IMR-90 (cell line): ENCODE measurements around the gene DOCK4. TPM values are rescaled to one million over a fixed set of nuclear protein-coding genes. Genes with fewer than 3 reads are reported as not detected.

Experiments
- ATAC-seq: fragments of 200-7000 bp; cut with Tn5 transposase; 2 replicates; pipeline ENCODE4 v1.9.1; 2020; ENCODE audit warnings: low read depth, mild to moderate bottlenecking, moderate library complexity
- BruUV-seq: library from RNA; stranded (reverse); fragments of 400-500 nt; replicated peaks from 2 replicates; lab custom pipeline; 2021; lab: Mats Ljungman, UMichigan
- CTCF ChIA-PET: fragments of 300-600 bp; formaldehyde crosslinking; extraction: SDS; loops from one replicate; lab custom pipeline; 2021; ENCODE audit warnings: antibody characterized with exemption; lab: Yijun Ruan, JAX
- POLR2A ChIA-PET: fragments of 300-600 bp; sonication (Branson Sonifier 250); formaldehyde crosslinking; loops from one replicate; lab custom pipeline; 2022; ENCODE audit warnings: antibody characterized with exemption; ENCODE audit not compliant: unreplicated experiment; lab: Charles Lee
- DNase-seq: peaks from one replicate; pipeline ENCODE4 v3.0.0; 2013
- H2AFZ ChIP-seq: replicated peaks from 2 replicates; pipeline ENCODE3; 2013; ENCODE audit warnings: low read length, mild to moderate bottlenecking; ENCODE audit not compliant: poor library complexity
- H2AK5ac ChIP-seq: 2 replicates; pipeline ENCODE4 v1.6.1; 2013; ENCODE audit warnings: low read depth, low read length, inconsistent platforms
- H2AK9ac ChIP-seq: replicated peaks from 2 replicates; pipeline ENCODE3; 2013; ENCODE audit warnings: mild to moderate bottlenecking, low read depth, low read length, moderate library complexity; ENCODE audit not compliant: poor library complexity
- H2BK120ac ChIP-seq: 2 replicates; pipeline ENCODE4 v1.6.1; 2013; ENCODE audit warnings: low read depth, low read length, inconsistent platforms
- H2BK15ac ChIP-seq: 3 replicates; pipeline ENCODE4 v1.6.1; 2013; ENCODE audit warnings: low read depth, low read length, inconsistent platforms
- H2BK20ac ChIP-seq: 2 replicates; pipeline ENCODE4 v1.6.1; 2013; ENCODE audit warnings: low read depth, mild to moderate bottlenecking, inconsistent platforms, low read length, moderate library complexity
- H2BK5ac ChIP-seq: 2 replicates; pipeline ENCODE4 v1.6.1; 2013; ENCODE audit warnings: mild to moderate bottlenecking, low read depth, low read length, inconsistent platforms; ENCODE audit not compliant: poor library complexity, severe bottlenecking
- H3K14ac ChIP-seq: replicated peaks from 2 replicates; pipeline ENCODE4 v1.6.1; 2013; ENCODE audit warnings: low read depth, low read length, inconsistent platforms
- H3K18ac ChIP-seq: 2 replicates; pipeline ENCODE4 v1.6.1; 2013; ENCODE audit warnings: low read depth, low read length, control low read depth
- H3K23ac ChIP-seq: 2 replicates; pipeline ENCODE4 v1.6.1; 2013; ENCODE audit warnings: low read depth, low read length, inconsistent platforms
- H3K27ac ChIP-seq: 2 replicates; pipeline ENCODE4 v1.5.1; 2013; ENCODE audit warnings: mild to moderate bottlenecking, control low read depth, low read length; ENCODE audit not compliant: insufficient read depth
- H3K27me3 ChIP-seq: 2 replicates; pipeline ENCODE4 v1.6.1; 2013; ENCODE audit warnings: low read length; ENCODE audit not compliant: control insufficient read depth, insufficient read depth
- H3K36me3 ChIP-seq: 2 replicates; pipeline ENCODE4 v1.6.1; 2013; ENCODE audit warnings: low read length, mixed read lengths; ENCODE audit not compliant: control insufficient read depth, insufficient read depth
- H3K4ac ChIP-seq: 2 replicates; pipeline ENCODE4 v1.6.1; 2013; ENCODE audit warnings: low read depth, low read length, inconsistent platforms
- H3K4me1 ChIP-seq: 2 replicates; pipeline ENCODE4 v1.6.1; 2013; ENCODE audit warnings: low read length, mixed read lengths; ENCODE audit not compliant: control insufficient read depth, insufficient read depth
- H3K4me2 ChIP-seq: 2 replicates; pipeline ENCODE4 v1.6.1; 2013; ENCODE audit warnings: low read depth, mild to moderate bottlenecking, control low read depth, low read length, moderate library complexity
- H3K4me3 ChIP-seq: 2 replicates; pipeline ENCODE4 v1.5.1; 2013; ENCODE audit warnings: low read depth, mild to moderate bottlenecking, control low read depth, low read length, moderate library complexity; ENCODE audit not compliant: insufficient read depth
- H3K56ac ChIP-seq: 2 replicates; pipeline ENCODE4 v1.6.1; 2013; ENCODE audit warnings: low read length, inconsistent platforms; ENCODE audit not compliant: insufficient read depth; ENCODE audit errors: extremely low read depth
- H3K79me1 ChIP-seq, 2 experiments: 2 replicates each; pipeline ENCODE4 v1.6.1; 2013; ENCODE audit warnings: low read length in 2 of 2, inconsistent platforms in 1 of 2, low read depth in 1 of 2
- H3K9ac ChIP-seq: 2 replicates; pipeline ENCODE4 v1.6.1; 2013; ENCODE audit warnings: low read depth, low read length, control low read depth
- H3K9me1 ChIP-seq: 2 replicates; pipeline ENCODE4 v1.6.1; 2013; ENCODE audit warnings: low read length, inconsistent platforms; ENCODE audit not compliant: insufficient read depth
- H3K9me3 ChIP-seq: 2 replicates; pipeline ENCODE4 v1.6.1; 2013; ENCODE audit warnings: low read length; ENCODE audit not compliant: control insufficient read depth, insufficient read depth
- H4K20me1 ChIP-seq: 2 replicates; pipeline ENCODE4 v1.6.1; 2013; ENCODE audit warnings: low read length, inconsistent platforms; ENCODE audit not compliant: insufficient read depth
- H4K5ac ChIP-seq: 2 replicates; pipeline ENCODE4 v1.6.1; 2013; ENCODE audit warnings: mild to moderate bottlenecking, low read depth, low read length, control low read depth
- H4K8ac ChIP-seq, 2 experiments: 2 replicates each; pipeline ENCODE4 v1.6.1; 2013; ENCODE audit warnings: low read depth in 2 of 2, low read length in 2 of 2, control low read depth in 1 of 2, inconsistent platforms in 1 of 2
- H4K91ac ChIP-seq: 2 replicates; pipeline ENCODE4 v1.6.1; 2013; ENCODE audit warnings: low read depth, low read length, inconsistent platforms; ENCODE audit not compliant: insufficient read depth
- BHLHE40 ChIP-seq: fragments of 150-350 bp; IDR thresholded peaks from 2 replicates; pipeline ENCODE4 v1.6.1; 2016; ENCODE audit warnings: mild to moderate bottlenecking, low read depth, low read length
- CEBPB ChIP-seq: IDR thresholded peaks from 2 replicates; pipeline ENCODE4 v1.6.1; 2012; ENCODE audit warnings: low read depth, low read length, improper control_type of control experiment
- CHD1 ChIP-seq: IDR thresholded peaks from 2 replicates; pipeline ENCODE4 v1.6.1; 2012; ENCODE audit warnings: low read depth, low read length, improper control_type of control experiment
- CTCF ChIP-seq: conservative IDR thresholded peaks from 2 replicates; pipeline ENCODE4 v1.5.1; 2012; ENCODE audit warnings: mild to moderate bottlenecking, low read depth, low read length, improper control_type of control experiment
- ELK1 ChIP-seq: fragments of 150-350 bp; IDR thresholded peaks from 2 replicates; pipeline ENCODE4 v1.6.1; 2016; ENCODE audit warnings: low read depth, mild to moderate bottlenecking, low read length, moderate library complexity, borderline replicate concordance
- FOS ChIP-seq: fragments of 150-350 bp; IDR thresholded peaks from 2 replicates; pipeline ENCODE4 v1.6.1; 2016; ENCODE audit warnings: low read depth, low read length
- MAFK ChIP-seq: IDR thresholded peaks from 2 replicates; pipeline ENCODE4 v1.6.1; 2012; ENCODE audit warnings: low read depth, low read length, improper control_type of control experiment
- MAZ ChIP-seq: IDR thresholded peaks from 2 replicates; pipeline ENCODE4 v1.6.1; 2012; ENCODE audit warnings: low read depth, mild to moderate bottlenecking, low read length, improper control_type of control experiment, moderate library complexity, borderline replicate concordance
- MXI1 ChIP-seq: IDR thresholded peaks from 2 replicates; pipeline ENCODE4 v1.6.1; 2012; ENCODE audit warnings: low read depth, mild to moderate bottlenecking, low read length, moderate library complexity, borderline replicate concordance
- NFE2L2 ChIP-seq: fragments of 150-350 bp; IDR thresholded peaks from 2 replicates; pipeline ENCODE4 v1.6.1; 2016; ENCODE audit warnings: low read depth, mild to moderate bottlenecking, low read length
- POLR2A ChIP-seq: IDR thresholded peaks from 2 replicates; pipeline ENCODE4 v1.6.1; 2012; ENCODE audit warnings: mild to moderate bottlenecking, low read depth, low read length
- RCOR1 ChIP-seq: IDR thresholded peaks from 2 replicates; pipeline ENCODE4 v1.6.1; 2012; ENCODE audit warnings: mild to moderate bottlenecking, low read length, improper control_type of control experiment; ENCODE audit not compliant: insufficient replicate concordance
- RFX5 ChIP-seq: IDR thresholded peaks from 2 replicates; pipeline ENCODE4 v1.8.0; 2012; ENCODE audit warnings: low read depth, mild to moderate bottlenecking, low read length, moderate library complexity
- SMC3 ChIP-seq: fragments of 150-350 bp; IDR thresholded peaks from 2 replicates; pipeline ENCODE4 v1.6.1; 2016; ENCODE audit warnings: low read depth, mild to moderate bottlenecking, antibody characterized with exemption, low read length, moderate library complexity
- USF2 ChIP-seq: fragments of 150-350 bp; IDR thresholded peaks from 2 replicates; pipeline ENCODE4 v1.6.1; 2017; ENCODE audit warnings: mild to moderate bottlenecking, antibody characterized with exemption, low read length, low read depth
- WGBS, 2 experiments: methylation state at CpG; one replicate each; pipeline versions ENCODE4 v1.1.5 to v1.1.7; 2013; ENCODE audit warnings: missing lambda C conversion rate in 2 of 2; ENCODE audit not compliant: insufficient read length in 1 of 2; ENCODE audit errors: extremely low coverage in 2 of 2; 5-methylcytosine and 5-hydroxymethylcytosine counted together
- dilution Hi-C: fragments of 300-500 bp; cut with HindIII; formaldehyde crosslinking; loops from one replicate; pipeline ENCODE4 v1.14.3; 2018; ENCODE audit warnings: low sequenced_read_pairs; ENCODE audit not compliant: unreplicated experiment
- in situ Hi-C: fragments of 300-500 bp; cut with MboI; formaldehyde crosslinking; loops from 3 replicates; pipeline ENCODE4 v1.14.3; 2019; ENCODE audit warnings: low sequenced_read_pairs, inconsistent platforms, mixed read lengths
- intact Hi-C: fragments of 100-400 bp; cut with micrococcal nuclease; formaldehyde crosslinking; loops from 2 replicates; pipeline ENCODE4 v1.10.0; 2022
- polyA plus RNA-seq, 3 experiments: library from polyadenylated mRNA; depleted of rRNA; stranded (reverse); fragments of >200 nt; gene quantifications; 2 replicates each; pipeline ENCODE4 v1.2.3, GENCODE V29; 2012; ENCODE audit warnings: low replicate concordance in 1 of 3
- total RNA-seq: library from RNA; depleted of rRNA; stranded (reverse); fragments of >200 nt; gene quantifications from 2 replicates; pipeline ENCODE4 v1.2.3, GENCODE V29; 2012

DOCK4 gene
- total and polyA plus RNA-seq, 2 of the 4 experiments (the other 2 are of a cell fraction), result 4.4 to 12.2 TPM

GRCh38 chr7:111801277-111801676 is 404.9 kb downstream of the DOCK4 start:
- H3K36me3 ChIP-seq, result no peaks in the 10 kb centered on the region
- H3K27ac ChIP-seq, result no peak overlapping the region
- no peak overlapping the region for H3K4me2 ChIP-seq
- H3K9me1 ChIP-seq, result no peaks in the 10 kb centered on the region
- H4K5ac ChIP-seq, result no peak overlapping the region
- H4K8ac ChIP-seq, result no peak overlapping the region
- no peak overlapping the region for H3K14ac ChIP-seq
- no peak overlapping the region for H3K4me3 ChIP-seq
- no peak overlapping the region for H3K18ac ChIP-seq
- no peak overlapping the region for H2BK5ac ChIP-seq
- no peaks in the 10 kb centered on the region for H3K27me3 ChIP-seq
- in situ Hi-C loops (no loop called here), intact Hi-C loops (no loop called here), dilution Hi-C loops (no loop called here)
- no peak overlapping the region for H2BK20ac ChIP-seq
- H3K56ac ChIP-seq, result no peak overlapping the region
- no TSS peak for BruUV-seq
- no peak overlapping the region for H4K91ac ChIP-seq
- CTCF ChIA-PET, result no interaction called here
- H3K9me3 ChIP-seq, result peaks cover 15% of the 10 kb centered on the region
- DNase-seq (no peak), ATAC-seq (no peak)
- no peak overlapping the region for H2BK120ac ChIP-seq
- POLR2A ChIA-PET, result no interaction called here
- H3K23ac ChIP-seq, result no peak overlapping the region
- no peaks in the 10 kb centered on the region for H3K79me1 ChIP-seq
- no peaks in the 10 kb centered on the region for H3K4me1 ChIP-seq
- H2BK15ac ChIP-seq, result no peak overlapping the region
- WGBS, 2 experiments, result no CpG with 5 or more reads among the region's 4 CpGs
- H2AK9ac ChIP-seq, result no peak overlapping the region
- TF ChIP-seq FOS, result no peak
- no peak for TF ChIP-seq SMC3
- no peak for TF ChIP-seq NFE2L2
- no peak for TF ChIP-seq CTCF
- TF ChIP-seq MAZ, result no peak
- TF ChIP-seq MAFK, result no peak
- TF ChIP-seq USF2, result no peak
- no peak for TF ChIP-seq POLR2A
- TF ChIP-seq CEBPB, result no peak
- no peak for TF ChIP-seq RCOR1
- no peak for TF ChIP-seq CHD1
- no peak for TF ChIP-seq ELK1
- TF ChIP-seq BHLHE40, result no peak
- no peak for TF ChIP-seq RFX5
- no peak for TF ChIP-seq MXI1
- H4K20me1 ChIP-seq, result no peaks in the 10 kb centered on the region
- H2AFZ ChIP-seq, result no peak overlapping the region
- H3K4ac ChIP-seq, result no peak overlapping the region
- no peak overlapping the region for H2AK5ac ChIP-seq
- no peak overlapping the region for H3K9ac ChIP-seq
